Activated T-cell treated with anti-CD3 and anti-CD28 coated beads for 4 hours (primary cell): Measurements from ENCODE around the gene E2F4.

Experiments
- DNase-seq: peaks from one replicate; pipeline ENCODE4 v3.0.0-alpha.2; 2020

Gene E2F4, protein sequence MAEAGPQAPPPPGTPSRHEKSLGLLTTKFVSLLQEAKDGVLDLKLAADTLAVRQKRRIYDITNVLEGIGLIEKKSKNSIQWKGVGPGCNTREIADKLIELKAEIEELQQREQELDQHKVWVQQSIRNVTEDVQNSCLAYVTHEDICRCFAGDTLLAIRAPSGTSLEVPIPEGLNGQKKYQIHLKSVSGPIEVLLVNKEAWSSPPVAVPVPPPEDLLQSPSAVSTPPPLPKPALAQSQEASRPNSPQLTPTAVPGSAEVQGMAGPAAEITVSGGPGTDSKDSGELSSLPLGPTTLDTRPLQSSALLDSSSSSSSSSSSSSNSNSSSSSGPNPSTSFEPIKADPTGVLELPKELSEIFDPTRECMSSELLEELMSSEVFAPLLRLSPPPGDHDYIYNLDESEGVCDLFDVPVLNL

GRCh38 chr16:67191995-67192681 lies at the start of gene E2F4:
Gene E2F4, plus strand, starts transcription at chr16:67192155. Its CDS starts 73 bp downstream, at chr16:67192228.
- DNase-seq, result peak; percentile 74

- no peak for DNase-seq
Measured at GRCh38 chr16:67142342-67142741, 49.6 kb upstream of the E2F4 start.

DNA sequence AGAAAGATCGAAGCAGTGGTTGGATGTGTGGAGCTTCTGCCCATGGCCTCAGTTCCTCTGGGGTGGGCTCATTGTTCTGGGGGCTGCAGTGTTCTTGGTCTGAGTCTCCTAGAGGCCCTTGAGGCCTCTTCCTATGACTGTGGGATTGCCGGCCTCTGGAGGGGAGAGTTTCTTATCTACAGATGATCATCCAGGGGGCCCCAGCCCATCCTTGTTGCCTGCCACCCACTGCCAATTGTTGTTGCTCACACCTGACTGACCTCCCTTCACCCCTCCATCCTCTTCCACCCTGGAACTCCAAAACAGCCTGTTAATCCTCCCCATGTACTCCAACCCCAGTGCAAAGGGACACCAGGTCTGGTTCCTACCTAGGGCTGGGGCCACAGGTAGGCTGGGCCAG lies 47.0 kb upstream of the E2F4 start:
- DNase-seq, result no peak

GRCh38 chr16:67145746-67146145 lies 46.2 kb upstream of the E2F4 start:
- no peak for DNase-seq

DNA sequence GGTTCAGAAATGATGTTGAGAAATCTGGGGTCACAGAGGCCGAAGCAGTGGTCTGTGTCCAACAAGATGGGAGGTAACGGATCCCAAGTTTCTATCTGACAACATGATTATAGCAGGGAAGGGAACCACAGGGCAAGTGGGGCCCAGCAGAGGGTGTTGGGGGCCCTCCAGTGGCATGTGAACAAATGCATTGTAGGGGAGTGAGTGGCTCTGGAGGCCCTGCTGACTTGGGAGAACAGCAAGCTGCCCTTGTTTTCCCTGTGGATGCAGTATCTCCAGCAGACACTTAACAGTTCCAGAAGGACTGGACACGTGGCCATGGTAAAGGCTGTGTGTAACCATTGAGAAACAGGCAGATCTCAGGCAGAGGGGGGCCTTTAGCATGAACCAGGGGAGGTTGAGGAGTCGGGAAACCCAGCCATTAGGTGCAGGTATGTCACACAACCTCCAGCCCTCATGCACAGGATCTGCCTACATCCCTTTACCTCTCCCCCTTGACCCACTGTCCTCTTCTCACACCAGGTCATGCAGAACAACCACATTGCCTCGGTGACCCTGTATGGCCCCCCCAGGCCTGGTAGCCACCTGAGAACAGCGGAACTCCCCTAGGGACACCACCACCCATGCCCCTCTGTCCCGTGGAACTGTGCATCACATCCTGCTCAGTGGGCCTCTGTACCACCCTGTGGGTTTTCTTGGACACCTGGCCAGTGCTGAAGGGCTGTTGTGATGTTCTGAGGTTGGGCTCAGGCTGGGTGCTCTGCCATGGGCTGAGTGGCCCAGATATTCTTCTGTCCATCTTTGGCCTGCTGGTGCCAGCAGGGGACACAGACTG lies 45.2 kb upstream of the E2F4 start:
- DNase-seq, result no peak

DNA sequence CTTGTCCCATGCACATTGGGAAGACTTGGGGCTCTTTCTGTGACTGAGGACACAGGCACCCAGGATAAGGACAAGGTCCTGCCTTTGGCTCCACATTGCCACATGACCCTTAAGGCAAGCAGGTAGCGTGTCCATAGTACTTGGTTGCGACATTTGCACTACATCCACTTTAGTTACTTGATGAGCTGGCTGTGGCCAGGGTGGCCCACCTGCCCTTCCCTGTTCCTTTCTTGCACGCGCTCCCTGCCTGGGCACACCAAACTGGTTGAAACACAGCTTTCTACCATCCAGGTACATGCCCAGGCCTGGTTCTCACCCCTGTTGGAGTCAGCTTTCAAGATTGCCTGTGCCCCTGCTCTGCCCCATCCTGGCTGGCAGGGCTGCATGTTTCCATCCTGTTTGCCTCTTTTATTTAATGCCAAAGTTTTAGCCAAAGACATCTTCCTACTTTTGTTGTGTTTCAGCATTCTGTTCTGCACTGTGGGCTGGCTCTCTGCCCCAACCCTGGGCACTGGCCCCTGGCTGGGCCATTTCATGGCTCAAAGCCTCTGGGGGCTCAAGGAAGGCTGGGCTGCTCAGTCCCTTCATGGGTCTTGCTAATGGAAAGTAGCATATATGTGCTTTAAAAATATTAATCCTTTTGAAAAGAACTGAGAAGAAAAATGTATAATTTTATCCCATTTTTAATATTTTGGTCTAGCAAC lies 44.4 kb upstream of the E2F4 start:
- DNase-seq, result no peak

GRCh38 chr16:67148221-67148620 lies 43.7 kb upstream of the E2F4 start:
- no peak for DNase-seq

DNA sequence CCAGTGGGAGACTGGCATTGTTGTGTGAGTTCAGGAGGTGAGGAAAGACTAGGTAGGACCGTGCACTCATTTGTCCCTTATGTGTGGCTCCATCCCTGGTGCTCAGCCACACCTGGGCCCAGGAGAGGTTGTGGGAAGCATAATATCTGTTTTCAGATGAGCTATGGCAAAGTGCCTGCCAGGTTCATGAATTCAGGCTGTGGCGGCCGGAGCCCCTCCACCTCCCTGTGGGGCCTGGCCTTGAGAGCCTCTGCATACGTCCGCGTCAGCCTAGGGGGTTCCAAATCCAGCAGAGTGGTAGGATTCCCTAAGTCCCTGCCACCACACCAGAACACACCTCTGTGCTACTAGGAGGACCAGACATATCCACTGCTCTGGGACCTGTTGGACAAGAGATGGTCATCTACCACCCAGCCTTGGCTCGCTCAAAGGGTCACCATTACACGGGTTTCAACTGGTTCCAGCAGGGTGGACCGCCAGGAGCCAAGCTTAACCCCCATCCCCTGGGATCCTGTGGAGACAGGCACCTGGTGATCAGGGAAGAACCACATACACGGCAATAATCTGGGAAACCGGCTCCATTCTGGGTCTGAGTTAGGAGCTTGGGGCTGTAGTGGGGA lies 43.2 kb upstream of the E2F4 start:
- DNase-seq, result no peak

GRCh38 chr16:67149276-67150046 lies 42.5 kb upstream of the E2F4 start:
- no peak for DNase-seq

DNA sequence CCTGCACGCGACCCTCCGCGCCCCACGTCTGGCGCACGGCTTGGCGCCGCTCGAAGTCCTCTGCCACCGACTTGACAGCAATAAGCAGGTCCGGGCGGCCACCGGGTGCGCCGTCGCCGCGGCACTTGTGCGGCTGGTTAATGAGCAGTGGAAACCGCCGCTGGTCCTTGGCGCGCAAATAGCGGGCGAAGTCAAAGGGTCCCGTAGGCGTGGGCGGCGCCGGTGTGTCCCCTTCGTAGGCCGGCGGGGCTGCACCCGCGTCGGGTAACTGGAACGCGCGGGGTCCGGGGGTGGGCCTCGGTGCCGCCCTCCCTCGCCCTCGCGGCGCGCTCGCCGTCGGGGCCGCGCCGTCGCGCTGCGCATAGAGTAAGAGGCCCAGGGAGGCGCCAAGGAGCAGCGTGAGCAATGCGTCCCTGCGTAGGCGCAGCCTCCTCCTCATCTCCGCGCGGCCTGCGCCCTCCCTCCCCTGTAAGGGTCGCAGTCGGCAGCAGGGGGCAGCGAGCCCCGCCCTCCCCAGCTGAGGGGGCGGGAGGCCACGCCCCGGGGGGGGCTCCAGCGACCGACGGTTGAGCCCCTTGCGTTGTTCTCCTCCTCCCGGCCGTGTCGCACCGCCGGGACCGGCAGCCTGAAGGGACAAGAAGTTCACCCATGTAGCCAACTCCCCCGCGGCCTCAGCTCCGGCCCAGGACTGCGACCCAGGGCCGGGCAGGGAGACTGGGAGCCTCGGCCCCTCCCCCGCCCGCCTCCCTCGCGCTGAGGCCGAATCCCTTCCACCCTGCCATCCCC lies 41.7 kb upstream of the E2F4 start:
- peak; percentile 51 for DNase-seq

- DNase-seq, result no peak
Measured at GRCh38 chr16:67150833-67151396, 41.0 kb upstream of the E2F4 start, which contains the start of gene B3GNT9. Gene B3GNT9, minus strand, starts transcription at chr16:67150998. Its CDS starts 513 bp downstream, at chr16:67150485.

DNA sequence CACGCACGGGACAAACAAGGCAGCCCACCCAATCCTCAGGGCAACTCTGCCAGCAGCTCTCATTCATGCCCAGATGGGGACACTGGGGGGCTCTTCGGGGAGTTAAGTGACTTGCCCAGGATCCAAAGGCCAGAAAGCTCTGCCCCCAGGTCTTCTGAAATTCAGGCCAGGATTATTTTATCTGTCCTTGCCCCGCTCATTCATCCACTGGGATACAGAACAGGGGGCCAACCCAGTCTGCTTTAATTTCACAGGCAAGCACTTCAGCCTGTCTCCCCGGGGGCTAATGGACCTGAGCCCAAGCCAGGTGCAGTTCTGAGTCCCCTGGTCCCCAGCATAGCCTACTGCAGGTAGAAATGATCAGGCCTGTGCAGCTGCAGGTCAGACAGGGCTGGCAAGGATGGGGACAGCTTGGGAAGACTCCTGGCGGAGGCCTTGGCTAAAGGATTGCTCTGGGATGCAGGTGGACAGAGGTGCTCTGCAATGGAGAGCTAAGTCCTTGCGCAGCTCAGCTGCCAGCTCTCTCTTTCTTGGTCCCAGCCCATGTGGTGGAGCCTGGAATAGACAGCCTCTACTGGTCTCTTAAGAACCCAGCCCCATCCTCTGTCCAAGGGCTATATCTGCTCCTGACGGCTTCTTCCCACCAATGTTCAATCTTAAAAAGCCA lies 40.4 kb upstream of the E2F4 start:
- DNase-seq, result no peak

- DNase-seq, result no peak
Measured at GRCh38 chr16:67154578-67155294, 37.2 kb upstream of the E2F4 start.

DNA sequence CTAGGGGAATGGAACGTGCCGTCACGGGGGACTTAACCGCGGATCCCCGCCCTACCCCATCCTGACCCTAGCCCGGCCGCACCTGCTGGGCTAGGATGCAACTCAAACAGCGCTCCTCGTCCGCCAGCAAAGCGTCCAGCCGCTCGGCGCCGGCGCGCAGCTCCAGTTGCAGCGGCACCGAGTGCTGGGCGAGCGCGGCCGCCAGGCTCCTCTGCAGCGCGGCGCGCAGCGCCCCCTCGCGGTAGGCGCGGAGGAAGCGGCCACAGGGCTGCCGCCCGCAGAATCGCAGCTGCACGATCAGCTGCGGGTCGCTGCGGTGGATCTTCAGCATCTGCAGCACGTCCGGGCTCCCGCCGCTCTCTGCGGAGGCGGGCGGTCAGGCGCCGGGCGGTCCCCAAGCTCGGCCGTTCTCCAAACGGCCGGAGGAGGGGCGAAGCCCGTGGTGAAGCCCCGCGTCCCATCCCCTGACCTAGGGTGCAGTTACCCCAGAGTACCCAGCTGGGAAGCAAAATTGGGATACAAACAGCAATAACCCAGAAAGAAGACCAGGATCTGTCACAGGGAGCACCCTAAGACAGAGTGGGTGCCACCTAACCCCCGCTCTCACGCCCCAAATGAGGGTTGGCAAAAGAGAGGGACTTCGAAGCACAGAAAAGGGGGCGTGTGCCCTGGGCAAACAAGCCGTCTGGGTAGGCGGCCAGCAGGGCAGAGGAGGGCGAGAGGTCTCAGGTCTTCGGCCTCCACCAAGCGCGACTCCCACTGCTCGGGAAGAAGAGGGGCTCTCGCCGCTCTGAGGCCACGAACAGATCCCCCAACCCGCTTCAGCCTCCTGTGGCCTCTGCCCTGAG lies 36.4 kb upstream of the E2F4 start:
- DNase-seq, result peak; percentile 67

GRCh38 chr16:67156143-67156844 lies 35.7 kb upstream of the E2F4 start:
- DNase-seq, result no peak

GRCh38 chr16:67157106-67157748 lies 34.7 kb upstream of the E2F4 start:
- DNase-seq, result no peak
